H1 (cell line): ENCODE data around the gene VEPH1. TPM values are rescaled to one million over a fixed set of nuclear protein-coding genes. Genes with fewer than 3 reads are reported as not detected.

ENCODE experiments used
- CTCF ChIA-PET: fragments of 300-600 bp; sonication (Branson Sonifier 250); formaldehyde crosslinking; loops from one replicate; lab custom pipeline; 2021; ENCODE audit not compliant: partially characterized antibody; lab: Charles Lee
- POLR2A ChIA-PET: fragments of 300-600 bp; sonication (Branson Sonifier 250); formaldehyde crosslinking; loops from one replicate; lab custom pipeline; 2021; ENCODE audit warnings: inconsistent platforms; ENCODE audit not compliant: partially characterized antibody; lab: Charles Lee
- DNase-seq, 2 experiments: peaks; one replicate each; pipeline versions ENCODE4 v3.0.0 to v3.0.0-alpha.2; 2010 to 2022; ENCODE audit warnings: low spot score in 2 of 2, low read depth in 1 of 2, mixed read lengths in 1 of 2
- FAIRE-seq: peaks from 2 replicates; lab custom pipeline; 2011; peaks lifted over from hg19 to GRCh38; lab: Jason Lieb, UNC
- H2AFZ ChIP-seq: 2 replicates; pipeline ENCODE4 v1.8.1; 2012; ENCODE audit warnings: low read length, inconsistent platforms
- H2AK5ac ChIP-seq: 2 replicates; pipeline ENCODE4 v1.6.1; 2013; ENCODE audit warnings: low read depth, low read length
- H2BK120ac ChIP-seq: replicated peaks from 2 replicates; pipeline ENCODE3; 2013; ENCODE audit warnings: low read depth, low read length, inconsistent platforms
- H2BK12ac ChIP-seq: 2 replicates; pipeline ENCODE4 v1.6.1; 2013; ENCODE audit warnings: low read depth, low read length
- H2BK15ac ChIP-seq: 2 replicates; pipeline ENCODE4 v1.6.1; 2013; ENCODE audit warnings: low read length
- H2BK20ac ChIP-seq: 2 replicates; pipeline ENCODE4 v1.6.1; 2013; ENCODE audit warnings: low read length
- H2BK5ac ChIP-seq: 2 replicates; pipeline ENCODE4 v1.6.1; 2013; ENCODE audit warnings: low read depth, low read length
- H3K14ac ChIP-seq: 2 replicates; pipeline ENCODE4 v1.6.1; 2013; ENCODE audit warnings: inconsistent platforms; ENCODE audit not compliant: insufficient read length
- H3K18ac ChIP-seq: 2 replicates; pipeline ENCODE4 v1.6.1; 2013; ENCODE audit warnings: low read length; ENCODE audit errors: extremely low read depth
- H3K23ac ChIP-seq: 2 replicates; pipeline ENCODE4 v1.6.1; 2013; ENCODE audit warnings: inconsistent platforms; ENCODE audit not compliant: insufficient read length
- H3K23me2 ChIP-seq: 2 replicates; pipeline ENCODE4 v1.6.1; 2013; ENCODE audit warnings: low read depth, low read length
- H3K27ac ChIP-seq: 2 replicates; pipeline ENCODE4 v1.6.1; 2011; ENCODE audit warnings: low read depth, low read length, inconsistent platforms
- H3K27me3 ChIP-seq, 4 experiments: replicated peaks in 1 of 4; 1 replicate in 1 of 4; 2 replicates in 3 of 4; pipeline versions ENCODE4 v1.6.1 to v1.8.1; 2011 to 2013; ENCODE audit warnings: low read length in 3 of 4, mild to moderate bottlenecking in 3 of 4, inconsistent platforms in 2 of 4, mixed read lengths in 2 of 4, moderate library complexity in 1 of 4; ENCODE audit not compliant: control insufficient read depth in 3 of 4, insufficient read depth in 3 of 4; ENCODE audit errors: extremely low read depth in 1 of 4
- H3K36me3 ChIP-seq, 4 experiments: 2 replicates each; pipeline versions ENCODE4 v1.6.1 to v1.8.1; 2011 to 2013; ENCODE audit warnings: mild to moderate bottlenecking in 4 of 4, low read length in 3 of 4, moderate library complexity in 2 of 4, control low read depth in 1 of 4, inconsistent platforms in 1 of 4; ENCODE audit not compliant: insufficient read depth in 4 of 4, control insufficient read depth in 2 of 4
- H3K4ac ChIP-seq: replicated peaks from 2 replicates; pipeline ENCODE3; 2013; ENCODE audit warnings: low read length, low read depth, mixed read lengths, inconsistent platforms; ENCODE audit not compliant: insufficient read length
- H3K4me1 ChIP-seq, 4 experiments: replicated peaks in 1 of 4; 1 replicate in 1 of 4; 2 replicates in 3 of 4; pipeline versions ENCODE4 v1.6.1 to v1.8.1; 2011 to 2013; ENCODE audit warnings: low read length in 3 of 4, inconsistent platforms in 2 of 4, mixed read lengths in 1 of 4; ENCODE audit not compliant: insufficient read depth in 4 of 4, control insufficient read depth in 3 of 4
- H3K4me2 ChIP-seq, 2 experiments: 2 replicates each; pipeline versions ENCODE4 v1.6.1 to v1.8.1; 2011 to 2013; ENCODE audit warnings: low read depth in 2 of 2, low read length in 2 of 2, control low read depth in 1 of 2, inconsistent platforms in 1 of 2, mild to moderate bottlenecking in 1 of 2; ENCODE audit not compliant: insufficient read depth in 1 of 2
- H3K4me3 ChIP-seq, 4 experiments: fragments of 200-600, 300-600 bp in 1 of 4; sonication (generic), shearing (Covaris generic), sonication (Bioruptor Twin) in 1 of 4; 2 replicates each; pipeline versions ENCODE4 v1.5.1 to v1.8.1; 2011 to 2016; ENCODE audit warnings: low read length in 4 of 4, low read depth in 3 of 4, control low read depth in 2 of 4, inconsistent platforms in 2 of 4, mild to moderate bottlenecking in 2 of 4, mixed read lengths in 1 of 4, moderate library complexity in 1 of 4; ENCODE audit not compliant: insufficient read depth in 2 of 4; ENCODE audit errors: extremely low read depth in 1 of 4
- H3K56ac ChIP-seq: replicated peaks from 2 replicates; pipeline ENCODE3; 2013; ENCODE audit warnings: low read depth, mild to moderate bottlenecking, mixed read lengths, low read length, inconsistent platforms; ENCODE audit not compliant: insufficient read length
- H3K79me1 ChIP-seq: 2 replicates; pipeline ENCODE4 v1.6.1; 2013; ENCODE audit warnings: low read depth, low read length, control low read depth
- H3K79me2 ChIP-seq, 2 experiments: 2 replicates each; pipeline versions ENCODE4 v1.6.1 to v1.8.1; 2012 to 2013; ENCODE audit warnings: low read length in 2 of 2, mild to moderate bottlenecking in 2 of 2, inconsistent platforms in 1 of 2; ENCODE audit not compliant: insufficient read depth in 2 of 2, control insufficient read depth in 1 of 2
- H3K9ac ChIP-seq, 4 experiments: replicated peaks in 1 of 4; 1 replicate in 1 of 4; 2 replicates in 3 of 4; pipeline versions ENCODE4 v1.6.1 to v1.8.1; 2011 to 2013; ENCODE audit warnings: low read depth in 3 of 4, low read length in 3 of 4, control low read depth in 2 of 4, mild to moderate bottlenecking in 2 of 4, moderate library complexity in 2 of 4, inconsistent platforms in 1 of 4; ENCODE audit errors: extremely low read depth in 1 of 4
- H3K9me3 ChIP-seq, 2 experiments: 2 replicates each; pipeline versions ENCODE4 v1.6.1 to v1.8.1; 2012 to 2013; ENCODE audit warnings: mild to moderate bottlenecking in 2 of 2, moderate library complexity in 2 of 2, control low read depth in 1 of 2, inconsistent platforms in 1 of 2, low read depth in 1 of 2, low read length in 1 of 2, mixed read lengths in 1 of 2; ENCODE audit not compliant: insufficient read depth in 2 of 2
- H4K20me1 ChIP-seq, 2 experiments: replicated peaks in 1 of 2; 2 replicates each; pipeline versions ENCODE3 to v1.8.1; 2011 to 2013; ENCODE audit warnings: inconsistent platforms in 2 of 2, low read length in 2 of 2, mild to moderate bottlenecking in 1 of 2; ENCODE audit not compliant: insufficient read depth in 2 of 2, control insufficient read depth in 1 of 2
- H4K5ac ChIP-seq: 2 replicates; pipeline ENCODE4 v1.6.1; 2013; ENCODE audit warnings: low read length, low read depth, mixed read lengths, inconsistent platforms; ENCODE audit not compliant: insufficient read length
- H4K8ac ChIP-seq: 2 replicates; pipeline ENCODE4 v1.8.0; 2013; ENCODE audit warnings: mild to moderate bottlenecking, moderate library complexity, low read length, inconsistent platforms; ENCODE audit not compliant: insufficient read depth; ENCODE audit errors: extremely low read depth
- H4K91ac ChIP-seq: replicated peaks from 2 replicates; pipeline ENCODE3; 2013; ENCODE audit warnings: low read length, mixed read lengths, inconsistent platforms; ENCODE audit not compliant: insufficient read length
- BRCA1 ChIP-seq: IDR thresholded peaks from 2 replicates; pipeline ENCODE4 v1.6.1; 2012; ENCODE audit warnings: low read depth, low read length, improper control_type of control experiment
- CHD1 ChIP-seq: IDR thresholded peaks from 2 replicates; pipeline ENCODE4 v1.6.1; 2012; ENCODE audit warnings: low read depth, low read length, improper control_type of control experiment
- EP300 ChIP-seq, 2 experiments: IDR thresholded peaks; 1 replicate in 1 of 2; 2 replicates in 1 of 2; pipeline ENCODE4 v1.6.1; 2011 to 2012; ENCODE audit warnings: low read depth in 2 of 2, low read length in 2 of 2, mild to moderate bottlenecking in 2 of 2, borderline replicate concordance in 1 of 2, inconsistent platforms in 1 of 2, moderate library complexity in 1 of 2
- EZH2 ChIP-seq: fragments of 200-600 bp; sonication (generic); IDR thresholded peaks from 2 replicates; pipeline ENCODE4 v1.7.1; 2012; ENCODE audit warnings: low read depth, mild to moderate bottlenecking, moderate library complexity, low read length, inconsistent platforms; ENCODE audit not compliant: severe bottlenecking
- HDAC2 ChIP-seq, 2 experiments: fragments of 300-600 bp in 1 of 2; sonication (generic) in 1 of 2; IDR thresholded peaks; 2 replicates each; pipeline ENCODE4 v1.6.1; 2011 to 2012; ENCODE audit warnings: low read depth in 2 of 2, low read length in 2 of 2, mild to moderate bottlenecking in 2 of 2, moderate library complexity in 2 of 2, borderline replicate concordance in 1 of 2, inconsistent platforms in 1 of 2
- KDM1A ChIP-seq: fragments of 200-600, 300-600 bp; sonication (generic); IDR thresholded peaks from 2 replicates; pipeline ENCODE4 v1.7.1; 2016; ENCODE audit warnings: mild to moderate bottlenecking, low read length, borderline replicate concordance
- KDM4A ChIP-seq: IDR thresholded peaks from one replicate; pipeline ENCODE4 v1.7.1; 2012; ENCODE audit warnings: low read depth, mild to moderate bottlenecking, moderate library complexity, low read length, inconsistent platforms; ENCODE audit not compliant: severe bottlenecking
- KDM5A ChIP-seq: fragments of 200-600 bp; IDR thresholded peaks from 2 replicates; pipeline ENCODE4 v1.7.1; 2012; ENCODE audit warnings: mild to moderate bottlenecking, low read length, inconsistent platforms, mixed read lengths
- MAX ChIP-seq: IDR thresholded peaks from 2 replicates; pipeline ENCODE4 v1.6.1; 2012; ENCODE audit warnings: inconsistent platforms
- RXRA ChIP-seq: IDR thresholded peaks from 2 replicates; pipeline ENCODE4 v1.6.1; 2011; ENCODE audit warnings: low read depth, mild to moderate bottlenecking, low read length, moderate library complexity; ENCODE audit not compliant: insufficient read depth
- SAP30 ChIP-seq: fragments of 300-600 bp; sonication (generic); IDR thresholded peaks from 2 replicates; pipeline ENCODE4 v1.7.1; 2012; ENCODE audit warnings: low read length, moderate library complexity, mild to moderate bottlenecking, inconsistent platforms; ENCODE audit not compliant: insufficient read depth, insufficient replicate concordance
- SIRT6 ChIP-seq: IDR thresholded peaks from one replicate; pipeline ENCODE4 v1.7.1; 2012; ENCODE audit warnings: low read length, inconsistent platforms
- SP1 ChIP-seq: IDR thresholded peaks from 2 replicates; pipeline ENCODE4 v1.6.1; 2011; ENCODE audit warnings: low read depth, low read length
- SP2 ChIP-seq: IDR thresholded peaks from 2 replicates; pipeline ENCODE4 v1.6.1; 2012; ENCODE audit warnings: mild to moderate bottlenecking, low read length, inconsistent platforms
- TCF12 ChIP-seq: IDR thresholded peaks from 2 replicates; pipeline ENCODE4 v1.6.1; 2011; ENCODE audit warnings: low read depth, mild to moderate bottlenecking, low read length
- WGBS, 2 experiments: shearing (Covaris generic) in 1 of 2; methylation state at CpG; one replicate each; pipeline versions ENCODE4 v1.1.6 to v1.1.7; 2013 to 2015; ENCODE audit warnings: low lambda C conversion rate in 2 of 2, mixed read lengths in 2 of 2, inconsistent platforms in 1 of 2, low coverage in 1 of 2, missing lambda C conversion rate in 1 of 2; ENCODE audit not compliant: insufficient replicate concordance in 2 of 2, insufficient coverage in 1 of 2, insufficient read length in 1 of 2; ENCODE audit errors: extremely low coverage in 1 of 2, missing lambda C conversion rate in 1 of 2; 5-methylcytosine and 5-hydroxymethylcytosine counted together
- polyA plus RNA-seq, 7 experiments: library from polyadenylated mRNA; depleted of rRNA in 3 of 7; stranded (reverse) in 5 of 7; unstranded in 2 of 7; fragments of >200 nt in 5 of 7; fragments of 200-250 nt in 2 of 7; gene quantifications; 1 replicate in 5 of 7; 2 replicates in 1 of 7; 4 replicates in 1 of 7; pipeline versions ENCODE4 v1.2.1 to v1.2.3, GENCODE V29; 2011 to 2013; ENCODE audit warnings: missing spikeins in 2 of 7, mixed read lengths in 2 of 7
- total RNA-seq: library from RNA; stranded (reverse); fragmentation: NEBNext Ultra II Directional; extraction: Animal tissue kit (Norgen Biotek cat#: 25700); gene quantifications from 2 replicates; pipeline ENCODE4 v1.2.1, GENCODE V29; 2021

The VEPH1 gene
- total and polyA plus RNA-seq, 2 of the 8 experiments (the other 6 are each of a cell fraction or from before 2014, with no cell fraction given): 12.0 to 18.3 TPM

- no peak overlapping the region for H2AK5ac ChIP-seq
- H4K20me1 ChIP-seq: no peaks in the 10 kb centered on the region
- H2BK20ac ChIP-seq: no peak overlapping the region
- no peaks in the 10 kb centered on the region for H3K9me3 ChIP-seq
- ChIA-PET CTCF (no interaction called here), POLR2A (no interaction called here)
- no peaks in the 10 kb centered on the region for H3K79me2 ChIP-seq
- H4K91ac ChIP-seq: no peak overlapping the region
- H3K27me3 ChIP-seq: no peaks in the 10 kb centered on the region
- no peak overlapping the region for H3K56ac ChIP-seq
- no peak overlapping the region for H3K14ac ChIP-seq
- no peak overlapping the region for H2BK120ac ChIP-seq
- H4K5ac ChIP-seq: no peak overlapping the region
- no peaks in the 10 kb centered on the region for H3K36me3 ChIP-seq
- no peak overlapping the region for H2AFZ ChIP-seq
- no peak overlapping the region for H3K23ac ChIP-seq
- H3K23me2 ChIP-seq: no peaks in the 10 kb centered on the region
- 86% methylated on average over 4 of the region's 4 CpGs; no CpG with 5 or more reads in 1 of the 2 experiments for WGBS, 2 experiments
- H3K18ac ChIP-seq: no peak overlapping the region
- no peak overlapping the region for H2BK5ac ChIP-seq
- H4K8ac ChIP-seq: no peak overlapping the region
- no peak overlapping the region for H3K9ac ChIP-seq
- H2BK12ac ChIP-seq: no peak overlapping the region
- H3K79me1 ChIP-seq: no peaks in the 10 kb centered on the region
- FAIRE-seq (no peak), DNase-seq (no peak)
- no peak overlapping the region for H3K4me2 ChIP-seq
- no peak overlapping the region for H3K4me3 ChIP-seq
- no peak overlapping the region for H3K4ac ChIP-seq
- H3K27ac ChIP-seq: no peak overlapping the region
- H2BK15ac ChIP-seq: no peak overlapping the region
- H3K4me1 ChIP-seq: no peaks in the 10 kb centered on the region
- no peak for TF ChIP-seq SP2
- no peak for TF ChIP-seq BRCA1
- no peak for TF ChIP-seq CHD1
- no peak for TF ChIP-seq MAX
- no peak for TF ChIP-seq HDAC2 (IDR thresholded peaks at IDR 0.05; ENCODE audit: borderline replicate concordance in 1 of 2, low read depth in 2 of 2, low read length in 2 of 2)
- no peak for TF ChIP-seq KDM4A
- TF ChIP-seq SAP30: no peak
- TF ChIP-seq SP1: no peak
- TF ChIP-seq EP300 (IDR thresholded peaks at IDR 0.05; ENCODE audit: borderline replicate concordance in 1 of 2, low read depth in 2 of 2, low read length in 2 of 2): no peak
- TF ChIP-seq KDM1A: no peak
- no peak for TF ChIP-seq SIRT6
- no peak for TF ChIP-seq RXRA
- TF ChIP-seq TCF12: no peak
- TF ChIP-seq EZH2: no peak
- no peak for TF ChIP-seq KDM5A
Observed at GRCh38 chr3:157305392-157305791, 197.8 kb downstream of the VEPH1 start.
